ENCODE data around the gene CDHR3.

CDHR3 gene

DNA sequence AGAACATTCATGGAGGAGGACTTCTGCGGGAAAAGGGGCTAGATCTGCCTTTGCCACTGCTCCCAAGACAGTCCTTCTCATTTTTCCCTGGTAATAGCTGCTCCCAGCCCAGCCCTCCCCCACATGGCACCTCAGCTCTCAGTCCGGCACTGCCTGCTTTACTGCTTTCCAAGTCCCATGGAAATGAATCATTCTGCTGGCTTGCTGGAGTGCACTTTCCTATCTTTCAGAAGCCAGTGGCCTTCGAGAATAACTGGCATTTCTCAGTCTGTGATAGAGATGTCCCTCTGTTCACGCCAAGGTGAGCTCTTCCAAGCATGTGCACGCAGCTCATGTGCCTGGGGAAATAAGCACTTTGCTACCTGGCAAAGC, 87.7 kb downstream of the CDHR3 start:
- DNase-seq (ENCODE audit: low read depth) = peak; percentile 68

DNA sequence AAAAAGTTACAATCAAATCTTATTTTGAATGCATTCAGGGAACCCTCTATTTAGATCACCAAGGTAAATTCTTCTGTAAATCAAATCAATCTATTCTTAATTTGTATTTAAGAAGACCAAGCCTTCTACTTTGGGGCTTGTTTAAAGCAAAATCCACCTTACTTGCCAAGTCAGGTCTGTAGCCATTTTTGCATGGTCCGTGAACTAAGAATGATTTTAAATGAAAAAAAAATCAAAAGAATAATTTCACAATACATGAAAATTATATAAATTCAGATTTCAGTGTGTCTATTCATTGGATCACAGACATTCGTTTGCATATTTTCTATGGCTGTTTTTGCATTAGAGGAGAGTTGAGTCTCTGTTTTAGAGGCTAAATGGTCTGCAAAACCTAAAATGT, 89.6 kb downstream of the CDHR3 start:
- DNase-seq (ENCODE audit: low read depth) = no peak

GRCh38 chr7:106053109-106053508, 90.0 kb downstream of the CDHR3 start:
- DNase-seq (ENCODE audit: low read depth) = no peak

GRCh38 chr7:106054156-106054910, 91.3 kb downstream of the CDHR3 start:
- no peak for DNase-seq (ENCODE audit: low read depth)

- DNase-seq (ENCODE audit: low read depth) = no peak
These were observed 92.0 kb downstream of the CDHR3 start for GRCh38 chr7:106054971-106055532.

DNA sequence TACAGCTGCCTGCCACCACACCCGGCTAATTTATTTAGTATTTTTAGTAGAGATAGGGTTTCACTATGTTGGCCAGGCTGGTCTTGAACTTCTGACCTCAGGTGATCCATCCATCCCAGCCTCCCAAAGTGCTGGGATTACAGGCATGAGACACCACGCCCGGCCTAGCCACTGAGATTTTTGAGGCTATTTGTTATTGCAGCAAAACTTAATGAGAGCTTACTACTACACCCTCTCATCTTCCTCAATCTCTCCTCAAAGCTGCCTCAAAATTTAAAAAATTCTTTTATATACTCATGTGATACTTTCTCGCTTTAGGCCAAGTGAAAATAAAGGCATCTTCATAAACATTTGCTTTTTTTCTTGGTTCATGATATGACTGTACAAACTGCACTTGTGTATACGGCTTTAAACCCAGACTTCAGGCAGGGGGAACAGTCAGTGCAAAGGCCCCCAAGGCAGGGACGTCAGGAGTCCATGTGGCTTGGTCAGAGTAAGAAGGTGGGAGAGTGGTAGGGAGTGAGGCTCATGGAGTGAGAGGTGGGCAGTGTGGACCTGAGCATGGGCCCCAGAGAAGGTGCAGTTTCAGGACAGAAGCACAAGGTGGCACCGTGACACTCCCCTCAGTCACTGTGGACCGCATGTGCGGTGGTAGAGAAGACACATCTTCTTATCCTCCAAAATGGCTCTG, 93.6 kb downstream of the CDHR3 start:
- peak; percentile 47 for DNase-seq (ENCODE audit: low read depth)

DNA sequence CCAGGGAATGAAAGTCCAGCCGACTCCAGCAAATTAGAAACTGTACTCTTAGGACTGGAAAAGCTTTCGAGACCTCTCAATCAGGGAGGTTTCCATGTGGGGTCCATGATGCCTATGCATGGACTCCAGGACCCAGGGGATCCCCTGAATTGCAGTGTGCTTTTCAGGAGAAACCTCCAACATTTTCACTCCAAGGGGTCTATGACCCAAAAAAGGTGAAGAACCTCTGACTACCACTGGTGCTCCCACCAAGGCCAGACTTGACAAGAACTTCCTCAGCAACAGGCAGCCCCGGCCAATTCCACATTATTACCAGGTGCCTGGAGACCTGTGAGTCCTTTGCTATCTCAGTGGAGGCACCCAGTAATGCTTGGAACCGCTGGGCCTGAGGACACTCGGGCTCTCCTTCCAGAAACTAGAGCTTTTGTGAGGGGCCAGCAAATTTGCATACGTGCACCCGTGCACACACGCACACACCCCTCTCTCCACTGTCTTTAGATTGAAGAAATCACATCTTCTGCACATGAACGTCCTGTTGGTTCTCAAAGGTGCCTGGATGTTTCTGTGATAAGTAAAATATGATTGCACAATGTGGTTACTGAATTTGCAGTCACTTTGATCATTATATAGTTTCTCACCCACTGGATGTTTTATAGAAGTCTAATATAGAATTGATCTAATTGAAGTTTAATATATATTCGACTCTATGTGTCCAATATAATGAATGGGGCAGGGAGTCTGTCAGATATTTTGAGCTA, 94.3 kb downstream of the CDHR3 start:
- no peak for DNase-seq (ENCODE audit: low read depth)

- DNase-seq (ENCODE audit: low read depth) = no peak
These were observed 95.2 kb downstream of the CDHR3 start for GRCh38 chr7:106057962-106058927.

GRCh38 chr7:106058928-106059324, 95.9 kb downstream of the CDHR3 start:
- DNase-seq (ENCODE audit: low read depth) = no peak

- no peak for DNase-seq (ENCODE audit: low read depth)
These were observed 96.5 kb downstream of the CDHR3 start for GRCh38 chr7:106059556-106059955.

DNA sequence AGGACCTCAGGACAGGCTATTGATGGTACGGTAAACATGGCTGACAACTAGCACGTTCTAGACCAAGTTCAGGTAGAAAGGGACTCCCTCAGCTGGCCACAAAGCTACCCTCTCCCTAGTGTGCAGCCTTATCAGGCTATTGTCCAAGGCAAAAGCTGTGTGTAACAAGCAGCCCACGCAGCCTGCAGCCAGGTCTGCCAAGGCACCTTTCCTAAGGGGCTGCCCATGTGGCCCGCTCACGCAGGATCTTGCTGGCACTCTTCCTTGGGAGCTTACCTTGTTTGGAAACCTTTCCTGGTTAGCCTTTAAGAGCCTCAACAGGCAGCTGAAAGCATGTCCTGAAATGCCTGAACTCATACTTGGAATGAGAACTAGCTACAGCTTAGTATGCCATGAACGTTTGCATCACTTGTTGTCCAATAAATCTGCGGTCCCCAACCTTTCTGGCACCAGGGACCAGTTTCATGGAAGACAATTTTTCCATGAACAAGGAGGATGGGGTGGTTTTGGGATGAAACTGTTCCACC, 97.4 kb downstream of the CDHR3 start:
- DNase-seq (ENCODE audit: low read depth) = no peak

DNA sequence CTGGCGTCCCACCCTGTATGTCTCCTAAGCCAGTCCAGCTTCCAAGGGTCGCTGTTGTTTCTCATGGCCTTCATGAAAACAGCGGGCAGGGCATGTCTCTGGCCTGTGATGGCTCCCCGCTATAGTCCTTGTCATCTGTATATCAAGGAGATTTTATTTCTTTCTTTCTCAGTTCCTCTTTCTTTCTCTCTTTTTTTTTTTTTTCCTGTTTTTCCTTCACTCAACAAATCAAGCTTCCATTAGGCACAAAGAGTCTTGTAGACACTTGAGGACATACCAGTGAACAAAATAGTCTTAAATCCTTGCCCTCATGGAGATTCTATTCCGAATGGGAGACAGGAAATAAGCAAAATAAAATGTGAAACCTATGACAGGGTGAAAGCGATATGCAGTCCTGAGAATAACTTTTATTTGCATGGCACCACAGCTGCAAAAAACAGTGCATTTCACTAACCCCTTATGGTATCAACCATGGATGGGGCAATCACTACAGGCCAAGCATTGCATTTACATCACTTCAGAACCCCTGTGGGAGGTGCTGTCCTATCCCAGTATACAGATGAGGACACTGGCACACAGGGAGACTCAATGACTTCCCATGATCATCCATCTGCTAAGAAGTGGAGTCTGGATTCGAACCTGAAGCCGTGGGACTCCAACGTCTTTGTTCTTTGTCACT, 98.4 kb downstream of the CDHR3 start:
- no peak for DNase-seq (ENCODE audit: low read depth)

DNA sequence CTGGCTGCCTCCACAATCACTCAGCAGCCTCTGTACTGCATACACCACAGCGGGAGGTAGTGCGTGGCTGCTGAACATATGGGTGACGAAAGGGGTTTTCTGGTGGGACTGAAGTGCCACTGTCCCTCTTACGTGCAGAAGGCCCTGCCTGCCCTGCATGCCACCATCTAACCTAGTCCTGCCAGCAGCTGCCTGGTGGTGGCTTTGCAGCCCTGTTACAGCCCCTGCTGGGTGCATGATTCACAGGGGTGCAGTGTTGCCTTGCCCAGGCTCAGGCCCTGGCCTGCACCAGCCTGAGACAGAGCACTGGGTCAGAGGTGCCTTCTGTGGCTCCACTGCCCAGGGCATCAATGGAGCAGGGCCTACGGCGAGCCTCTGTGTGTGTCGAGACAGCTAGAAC, 98.9 kb downstream of the CDHR3 start:
- DNase-seq (ENCODE audit: low read depth) = no peak

GRCh38 chr7:106062521-106062931, 99.5 kb downstream of the CDHR3 start:
- no peak for DNase-seq (ENCODE audit: low read depth)

GRCh38 chr7:106063024-106063423, 100.0 kb downstream of the CDHR3 start:
- DNase-seq (ENCODE audit: low read depth) = no peak

DNA sequence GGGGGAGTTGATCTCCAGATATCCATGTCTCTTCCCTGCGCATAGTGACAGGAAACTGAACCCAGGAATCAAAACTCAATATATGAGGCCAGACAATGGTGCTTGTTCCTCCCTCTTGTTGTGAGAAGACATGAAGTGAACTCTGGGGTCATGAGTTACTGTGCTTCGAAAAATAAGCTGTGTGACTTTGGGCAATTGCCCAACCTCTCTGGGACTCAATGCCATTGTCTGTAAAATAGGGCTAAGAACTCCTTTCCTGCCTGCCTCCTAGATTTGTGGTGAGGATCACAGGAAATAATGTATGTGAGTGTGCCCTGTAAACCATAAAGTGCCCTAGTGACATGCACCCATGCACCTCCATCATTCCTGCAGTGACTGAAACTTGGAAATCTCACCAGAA, 100.6 kb downstream of the CDHR3 start:
- no peak for DNase-seq (ENCODE audit: low read depth)

- no peak for DNase-seq (ENCODE audit: low read depth)
These were observed 101.3 kb downstream of the CDHR3 start for GRCh38 chr7:106064316-106064715.

GRCh38 chr7:106064771-106065574, 101.9 kb downstream of the CDHR3 start:
- peak; percentile 98 for DNase-seq (ENCODE audit: low read depth)

GRCh38 chr7:106065575-106066500, 102.8 kb downstream of the CDHR3 start:
- DNase-seq (ENCODE audit: low read depth) = no peak
